Measurements from ENCODE around the gene SYCN. TPM values are rescaled to one million over a fixed set of nuclear protein-coding genes. Genes with fewer than 3 reads are reported as not detected.

The SYCN gene
- total RNA-seq, 2 donors from 2014 or later = not detected

DNA sequence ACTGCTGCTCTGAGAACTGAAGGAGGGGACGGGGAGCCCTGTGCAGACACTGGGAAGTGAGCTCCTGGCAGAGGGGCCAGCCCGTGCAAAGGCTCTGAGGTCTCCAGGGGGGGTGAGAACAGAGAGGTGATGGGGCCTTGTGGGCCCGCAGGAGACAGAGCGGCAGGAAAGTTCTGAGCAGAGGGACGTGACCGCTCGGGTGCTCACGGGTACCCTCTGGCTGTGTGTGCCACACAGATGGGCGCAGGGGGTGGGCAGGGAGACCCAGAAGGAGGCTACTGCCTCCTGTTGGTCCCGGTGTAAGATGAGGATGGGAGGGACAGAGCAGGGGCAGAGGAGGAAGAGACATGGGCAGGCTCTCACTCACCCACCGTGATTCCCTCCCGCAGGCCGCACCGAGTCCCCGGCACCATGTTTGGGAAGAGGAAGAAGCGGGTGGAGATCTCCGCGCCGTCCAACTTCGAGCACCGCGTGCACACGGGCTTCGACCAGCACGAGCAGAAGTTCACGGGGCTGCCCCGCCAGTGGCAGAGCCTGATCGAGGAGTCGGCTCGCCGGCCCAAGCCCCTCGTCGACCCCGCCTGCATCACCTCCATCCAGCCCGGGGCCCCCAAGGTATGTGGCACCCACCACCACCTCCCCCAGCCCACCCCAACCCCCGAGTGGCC lies 34.8 kb downstream of the SYCN start:
- ATAC-seq (peak in 1 of 2 donors; percentile 14), DNase-seq (ENCODE audit: low spot score in 2 of 2) (no peak)
- H3K27ac Mint-ChIP-seq = peak overlapping the region in 1 of 2 donors; percentile 33
- no peaks in the 10 kb centered on the region for H3K9me3 Mint-ChIP-seq
- no peaks in the 10 kb centered on the region for H3K36me3 Mint-ChIP-seq

DNA sequence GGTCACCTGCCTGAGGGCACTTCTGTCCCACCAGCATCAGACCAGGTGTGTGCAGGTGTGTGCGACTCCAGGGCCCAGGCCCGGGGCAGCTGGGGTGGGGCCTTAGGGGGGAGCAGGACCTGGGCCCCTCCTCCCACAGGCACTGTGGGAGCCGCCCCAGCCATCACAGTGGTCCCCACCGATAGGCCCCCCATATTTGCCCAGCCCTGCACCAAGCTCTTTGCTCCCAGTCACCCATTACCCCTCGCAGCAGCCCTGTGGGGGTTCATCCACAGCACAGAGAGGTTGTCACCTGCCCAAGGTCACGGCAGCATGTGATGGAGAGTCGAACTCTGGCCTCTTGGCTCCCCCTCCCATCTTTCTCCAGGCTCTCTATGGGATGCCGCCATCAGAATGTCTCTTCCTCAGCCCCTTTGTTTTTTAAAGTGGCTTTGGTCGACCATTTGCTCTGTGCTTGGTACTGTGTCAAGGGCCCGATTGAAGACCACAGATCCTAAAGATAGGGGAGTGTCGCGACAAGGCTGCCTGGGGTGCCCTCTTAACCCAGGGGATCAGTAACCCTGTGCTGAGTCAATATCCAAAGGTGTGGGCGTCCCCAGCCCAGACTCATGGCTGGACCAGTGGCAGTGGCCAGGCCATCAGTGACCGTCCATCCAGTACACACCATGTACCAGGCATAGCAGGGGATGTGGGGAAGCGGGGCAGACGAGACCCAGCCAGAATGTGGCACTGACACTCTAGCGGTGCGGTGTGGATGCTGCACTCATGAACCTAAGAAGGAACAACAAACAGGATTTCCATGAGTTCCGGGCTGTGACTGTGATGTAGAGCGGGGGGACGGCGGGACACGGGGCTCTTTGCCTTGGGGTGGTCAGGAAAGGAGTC lies 35.6 kb downstream of the SYCN start:
- Mint-ChIP-seq H3K36me3 (no peaks in the 10 kb centered on the region), H3K27ac (peak overlapping the region in 1 of 2 donors; percentile 33), H3K9me3 (no peaks in the 10 kb centered on the region)
- no peak for ATAC-seq
- no peak for DNase-seq (ENCODE audit: low spot score in 2 of 2)

DNA sequence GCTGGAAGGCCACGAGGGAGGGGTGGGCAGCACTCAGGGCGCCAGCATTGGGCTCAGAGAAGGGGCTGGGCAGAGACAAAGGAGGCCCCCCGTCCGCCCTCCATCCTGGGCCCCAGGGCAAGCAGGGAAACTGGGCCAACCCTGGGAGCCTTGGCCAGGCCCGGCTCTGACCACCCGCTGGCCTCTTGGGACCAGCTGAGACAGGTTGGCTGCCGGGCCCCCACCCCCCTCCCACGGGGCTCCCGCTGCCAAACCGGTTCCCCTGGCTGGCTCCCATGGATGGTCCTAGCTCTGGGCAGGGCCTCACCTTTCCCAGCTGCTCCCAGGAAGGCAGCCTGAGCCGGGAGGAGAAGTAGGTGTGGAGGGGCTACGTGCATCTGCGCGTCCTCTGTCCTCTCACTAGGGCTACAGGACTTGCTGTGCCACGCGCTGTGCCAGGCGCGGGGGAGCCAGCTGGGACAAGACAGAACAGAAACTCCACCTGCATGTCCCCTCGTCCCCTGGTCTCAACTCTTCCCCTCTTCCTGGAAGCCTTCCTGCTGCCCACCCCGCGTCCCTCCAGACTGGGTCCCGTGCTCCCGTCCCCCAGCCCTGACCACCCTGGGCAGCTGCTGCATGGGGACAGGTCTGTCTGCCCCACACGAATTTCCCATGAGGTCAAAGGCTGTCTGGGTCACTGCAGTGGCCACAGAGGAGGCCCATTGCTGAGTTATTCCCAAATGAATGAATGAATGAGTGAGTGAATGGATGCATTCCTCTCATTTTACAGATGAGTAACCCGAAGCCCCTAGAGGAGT lies 36.4 kb downstream of the SYCN start:
- ATAC-seq (no peak), DNase-seq (ENCODE audit: low spot score in 2 of 2) (no peak)
- Mint-ChIP-seq H3K36me3 (no peaks in the 10 kb centered on the region), H3K9me3 (no peaks in the 10 kb centered on the region), H3K27ac (no peak overlapping the region)

DNA sequence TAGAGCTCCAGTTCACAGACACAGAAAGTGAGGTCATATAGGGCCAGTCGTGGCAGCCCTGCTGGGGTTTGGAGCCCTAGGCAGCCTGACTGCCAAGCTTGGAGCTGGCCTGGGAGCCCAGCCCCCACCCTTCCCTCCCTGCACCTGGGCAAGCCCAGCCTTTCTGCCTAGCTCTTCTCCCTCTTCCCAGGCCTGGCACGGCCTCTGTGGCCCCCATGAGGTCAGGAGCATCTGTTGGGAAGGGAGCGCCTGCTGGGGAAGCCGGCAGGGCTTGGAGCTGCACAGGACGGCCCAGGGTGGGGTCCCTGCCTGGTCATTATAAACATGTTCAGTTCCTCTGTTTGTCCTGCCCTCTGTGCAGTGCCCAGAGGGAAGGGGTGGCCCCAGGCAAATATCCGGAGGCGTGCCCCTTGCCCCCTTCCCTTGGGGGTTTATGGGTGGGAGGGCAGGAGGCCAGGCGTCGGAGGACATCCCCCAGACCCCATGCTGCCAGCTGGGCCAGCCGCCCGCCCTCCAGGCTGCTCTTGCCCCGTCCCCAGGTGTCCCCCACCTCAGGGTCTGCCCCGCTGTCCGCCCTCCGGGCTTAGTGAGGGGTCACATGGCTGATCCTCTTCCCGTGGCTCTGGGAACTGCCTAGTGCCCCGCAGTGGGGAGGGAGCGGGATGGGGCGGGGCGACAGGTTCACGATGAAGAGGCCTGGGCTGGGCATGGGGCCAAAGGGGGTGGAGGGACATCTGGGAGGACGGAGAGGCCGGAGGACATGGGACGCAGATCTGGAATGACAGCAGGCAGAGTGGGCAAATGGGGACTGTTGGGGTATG lies 37.3 kb downstream of the SYCN start:
- Mint-ChIP-seq H3K9me3 (no peaks in the 10 kb centered on the region), H3K36me3 (no peaks in the 10 kb centered on the region), H3K27ac (no peak overlapping the region)
- ATAC-seq = no peak
- DNase-seq (ENCODE audit: low spot score in 2 of 2) = no peak

DNA sequence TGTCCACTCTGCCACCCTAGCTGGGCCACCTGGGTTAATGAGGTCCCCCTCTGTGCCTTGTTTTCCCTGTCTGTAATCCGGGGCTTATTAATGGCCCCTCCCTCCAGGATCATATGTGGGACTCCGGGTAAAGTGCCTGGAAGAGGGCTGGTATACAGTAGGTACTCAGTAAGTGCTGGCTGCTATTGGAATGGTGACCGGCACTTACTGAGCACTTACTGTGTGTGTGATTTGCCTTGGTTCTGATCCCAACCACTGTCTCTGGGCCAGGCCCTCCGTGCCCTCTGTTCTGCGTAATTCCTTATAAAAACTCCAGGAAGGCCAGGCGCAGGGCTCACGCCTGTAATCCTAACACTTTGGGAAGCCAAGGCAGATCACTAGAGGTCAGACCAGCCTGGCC lies 38.2 kb downstream of the SYCN start:
- no peak overlapping the region for H3K27ac Mint-ChIP-seq
- ATAC-seq = no peak

DNA sequence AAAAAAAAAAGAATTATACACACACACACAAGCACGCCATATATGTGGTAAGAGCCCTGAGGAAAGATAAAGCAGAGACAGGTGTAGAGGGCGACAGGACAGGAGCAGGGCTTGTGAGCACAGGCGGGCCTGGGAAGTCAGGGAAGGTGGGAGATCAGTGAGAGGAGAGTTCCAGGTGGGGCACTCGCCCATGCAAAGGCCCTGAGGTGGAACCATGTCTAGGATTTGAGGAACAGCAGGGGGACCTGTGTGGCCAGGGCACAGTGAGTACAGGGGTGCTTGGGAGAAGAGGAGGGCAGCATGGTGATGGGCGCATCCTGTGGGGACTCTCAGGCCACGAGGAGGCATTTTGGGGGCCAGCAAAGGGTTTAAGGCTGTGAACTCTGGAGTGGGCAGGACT lies 39.8 kb downstream of the SYCN start:
- no peak for ATAC-seq
- H3K27ac Mint-ChIP-seq = peak overlapping the region in 1 of 2 donors; percentile 5
- H3K9me3 Mint-ChIP-seq = no peaks in the 10 kb centered on the region
- no peak for DNase-seq (ENCODE audit: low spot score in 2 of 2)
- no peaks in the 10 kb centered on the region for H3K36me3 Mint-ChIP-seq

More for the DNA sequence above, 38.2 kb downstream of the SYCN start:
- H3K36me3 Mint-ChIP-seq = no peaks in the 10 kb centered on the region
- no peaks in the 10 kb centered on the region for H3K9me3 Mint-ChIP-seq
- no peak for DNase-seq (ENCODE audit: low spot score in 2 of 2)

DNA sequence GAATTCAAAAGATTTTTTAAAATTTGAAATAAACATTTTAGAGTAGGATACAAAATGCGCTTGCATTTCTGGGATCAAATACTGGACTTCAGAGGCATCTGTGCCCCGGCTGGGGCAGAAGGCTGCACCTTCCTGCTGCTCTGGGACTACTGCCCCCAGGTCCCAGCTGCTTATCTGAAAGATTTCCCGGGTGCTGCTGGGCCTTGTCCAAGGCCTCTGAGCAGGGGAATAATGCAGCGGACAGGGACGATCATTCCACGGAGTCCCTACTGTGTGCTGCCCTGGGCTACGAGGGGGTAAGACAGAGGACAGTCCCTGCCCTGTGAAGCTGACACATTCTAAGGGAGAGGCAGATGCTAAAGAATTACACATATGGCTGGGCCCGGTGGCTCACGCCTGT lies 40.4 kb downstream of the SYCN start:
- H3K27ac Mint-ChIP-seq = no peak overlapping the region
- no peaks in the 10 kb centered on the region for H3K9me3 Mint-ChIP-seq
- DNase-seq (ENCODE audit: low spot score in 2 of 2) (no peak), ATAC-seq (no peak)
- H3K36me3 Mint-ChIP-seq = no peaks in the 10 kb centered on the region

GRCh38 chr19:39162441-39163043 lies 41.5 kb downstream of the SYCN start:
- no peak for ATAC-seq
- Mint-ChIP-seq H3K27ac (peak overlapping the region; percentile 6 to 22), H3K9me3 (no peaks in the 10 kb centered on the region), H3K36me3 (no peaks in the 10 kb centered on the region)
- DNase-seq (ENCODE audit: low spot score in 2 of 2) = no peak

GRCh38 chr19:39160889-39161672 lies 43.0 kb downstream of the SYCN start:
- H3K27ac Mint-ChIP-seq = peak overlapping the region in 1 of 2 donors; percentile 32
- H3K9me3 Mint-ChIP-seq = no peaks in the 10 kb centered on the region
- DNase-seq (ENCODE audit: low spot score in 2 of 2) (no peak), ATAC-seq (no peak)
- no peaks in the 10 kb centered on the region for H3K36me3 Mint-ChIP-seq

GRCh38 chr19:39160523-39160861 lies 43.6 kb downstream of the SYCN start:
- Mint-ChIP-seq H3K9me3 (no peaks in the 10 kb centered on the region), H3K36me3 (no peaks in the 10 kb centered on the region)
- ATAC-seq = no peak

DNA sequence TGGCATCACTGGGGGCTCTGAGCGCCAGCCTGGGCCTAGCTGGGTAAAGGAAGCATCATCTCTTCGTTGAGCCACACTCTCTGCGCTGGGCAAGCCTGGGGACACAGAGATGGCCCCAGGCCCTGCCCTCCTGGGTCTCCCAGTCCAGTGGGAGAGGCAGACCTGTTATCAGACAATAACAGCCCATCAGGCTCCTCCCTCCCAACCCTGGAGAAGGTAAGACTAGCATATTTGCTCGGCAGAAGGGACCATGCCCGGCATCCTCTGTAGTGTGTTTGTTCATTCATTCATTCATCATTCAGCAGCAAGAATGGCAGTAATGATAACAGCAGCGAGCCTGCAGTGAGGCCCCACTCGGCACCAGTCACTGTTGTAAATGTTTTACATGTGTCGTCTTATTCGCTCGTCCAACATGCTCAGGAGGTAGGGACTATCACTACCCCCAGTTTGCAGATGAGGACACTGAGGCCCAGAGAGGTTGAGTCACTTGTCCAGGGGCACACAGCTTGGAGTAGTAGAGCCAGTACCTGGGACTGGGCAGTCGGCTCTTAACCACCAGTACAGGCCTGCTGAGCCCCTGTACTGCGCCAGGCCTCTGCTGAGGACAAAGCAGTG lies 45.3 kb downstream of the SYCN start:
- H3K36me3 Mint-ChIP-seq = no peaks in the 10 kb centered on the region
- H3K27ac Mint-ChIP-seq = no peak overlapping the region
- DNase-seq (ENCODE audit: low spot score in 2 of 2) (no peak), ATAC-seq (no peak)
- no peaks in the 10 kb centered on the region for H3K9me3 Mint-ChIP-seq

More at GRCh38 chr19:39160523-39160861, 43.6 kb downstream of the SYCN start:
- H3K27ac Mint-ChIP-seq = peak overlapping the region; percentile 32 to 80
- no peak for DNase-seq (ENCODE audit: low spot score in 2 of 2)

DNA sequence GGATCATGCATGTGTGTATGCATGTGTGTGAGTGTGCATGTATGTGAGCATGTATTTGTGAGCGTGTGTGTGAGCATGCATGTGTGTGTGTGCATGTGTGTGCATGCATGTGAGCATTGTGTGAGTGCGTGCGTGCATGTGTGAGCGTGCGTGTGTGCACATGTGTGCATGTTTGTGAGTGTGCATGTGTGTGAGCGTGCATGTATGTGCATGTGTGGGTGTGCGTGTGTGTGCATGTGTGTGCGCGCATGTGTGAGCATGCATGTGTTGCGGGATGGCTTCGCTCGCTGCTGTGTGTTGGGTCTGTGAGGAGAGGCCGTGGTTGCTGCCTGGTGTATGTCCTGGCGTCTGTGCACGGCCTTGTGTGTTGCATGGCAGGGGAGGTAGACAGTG lies 46.1 kb downstream of the SYCN start:
- DNase-seq (ENCODE audit: low spot score in 2 of 2) (no peak), ATAC-seq (no peak)
- Mint-ChIP-seq H3K36me3 (no peaks in the 10 kb centered on the region), H3K9me3 (no peaks in the 10 kb centered on the region), H3K27ac (no peak overlapping the region)

DNA sequence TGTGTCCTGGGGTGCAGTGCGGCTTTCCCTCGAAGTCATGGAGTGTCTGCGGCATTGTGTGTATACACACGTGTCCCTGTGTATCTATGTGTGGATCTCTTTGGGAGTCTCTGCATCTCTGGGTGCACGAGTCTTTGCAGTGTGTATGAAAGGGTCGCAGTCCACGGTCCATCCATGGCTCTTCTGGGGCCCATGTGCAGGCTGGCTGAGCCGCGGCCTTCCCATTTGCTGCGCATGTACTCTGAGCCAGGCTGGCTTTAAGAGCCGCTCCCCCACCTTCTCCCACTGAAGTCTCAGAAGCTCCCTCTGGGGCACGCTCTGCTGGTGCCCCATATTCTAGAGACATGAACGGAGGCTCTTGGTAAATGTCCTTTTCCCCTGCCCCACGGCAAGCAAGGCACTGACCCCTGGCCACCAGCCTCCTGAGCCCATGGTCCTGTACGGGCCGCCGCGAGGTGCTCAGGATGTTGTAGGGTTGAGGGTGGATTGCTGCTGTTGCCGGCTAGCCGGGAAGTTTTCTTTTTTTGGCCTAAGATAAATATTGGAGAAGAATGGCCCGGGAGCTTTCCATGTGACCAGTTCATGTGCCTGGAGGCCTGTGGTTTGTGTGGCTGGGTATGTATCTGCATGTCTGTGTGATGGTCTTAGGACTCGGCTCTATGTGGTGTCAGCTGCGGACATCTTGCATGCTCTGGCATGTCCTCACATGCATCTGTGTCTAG lies 46.6 kb downstream of the SYCN start:
- Mint-ChIP-seq H3K36me3 (no peaks in the 10 kb centered on the region), H3K9me3 (no peaks in the 10 kb centered on the region), H3K27ac (peak overlapping the region in 1 of 2 donors; percentile 73)
- DNase-seq (ENCODE audit: low spot score in 2 of 2) (no peak), ATAC-seq (no peak)

- H3K36me3 Mint-ChIP-seq = no peaks in the 10 kb centered on the region
- ATAC-seq = peak in 1 of 2 donors; percentile 20
These were observed 47.5 kb downstream of the SYCN start for GRCh38 chr19:39156326-39157230.

More at GRCh38 chr19:39156326-39157230, 47.5 kb downstream of the SYCN start:
- DNase-seq (ENCODE audit: low spot score in 2 of 2) = no peak
- Mint-ChIP-seq H3K9me3 (no peaks in the 10 kb centered on the region), H3K27ac (no peak overlapping the region)

Measured in activated naive CD4-positive, alpha-beta T cell treated with anti-CD3 and anti-CD28 coated beads, Interleukin-2, amount 50 U/mL, for 72 hours (primary cell).